IPS DF 4.7 (cell line): ENCODE results near the gene STARD13.

Experiments
- DNase-seq: peaks from one replicate; pipeline ENCODE4 v3.0.0-alpha.2; 2013; ENCODE audit warnings: low spot score; ENCODE audit errors: extremely low read depth

The STARD13 gene

DNA sequence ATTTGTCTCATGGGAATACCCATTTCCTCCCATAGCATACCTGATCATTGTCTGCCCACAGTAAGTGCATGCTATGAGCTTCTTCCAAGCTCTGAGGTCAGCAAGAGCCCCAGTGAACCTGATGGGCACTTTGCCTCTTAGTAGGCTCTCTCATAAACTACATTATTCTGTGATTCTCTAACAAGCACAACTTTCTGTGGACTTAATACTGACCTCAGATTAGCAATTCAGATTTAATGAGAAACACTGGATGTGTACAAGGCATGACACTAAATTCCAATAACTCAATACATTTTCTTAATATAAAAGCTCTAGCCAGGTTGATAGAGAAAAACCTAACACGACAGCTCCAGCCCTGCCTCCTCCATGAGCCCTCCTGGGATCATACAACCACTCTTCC lies 23.3 kb upstream of the STARD13 start:
- no peak for DNase-seq

DNA sequence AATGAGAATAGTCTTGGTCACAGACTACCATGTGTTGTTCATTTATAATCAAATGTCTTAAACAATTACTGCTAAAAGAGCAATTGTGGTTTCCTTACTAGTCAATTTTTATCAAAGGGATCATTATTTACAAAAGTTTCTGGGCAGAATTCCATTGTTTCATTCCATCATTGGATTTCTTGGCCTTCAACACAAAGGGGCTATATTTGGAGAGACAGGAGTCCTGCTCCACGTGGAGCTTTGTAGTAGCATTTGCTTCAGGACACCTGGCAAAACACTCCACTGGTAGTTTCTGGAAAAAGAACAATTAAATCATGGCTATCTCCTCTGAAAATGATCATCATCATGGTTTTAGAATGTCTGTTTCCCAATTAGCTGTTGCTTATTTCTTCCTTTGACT lies 22.3 kb upstream of the STARD13 start:
- no peak for DNase-seq

- DNase-seq: no peak
Measured at GRCh38 chr13:33303855-33304597, 18.5 kb upstream of the STARD13 start.

- DNase-seq: no peak
Measured at GRCh38 chr13:33299626-33300025, 14.1 kb upstream of the STARD13 start.

DNA sequence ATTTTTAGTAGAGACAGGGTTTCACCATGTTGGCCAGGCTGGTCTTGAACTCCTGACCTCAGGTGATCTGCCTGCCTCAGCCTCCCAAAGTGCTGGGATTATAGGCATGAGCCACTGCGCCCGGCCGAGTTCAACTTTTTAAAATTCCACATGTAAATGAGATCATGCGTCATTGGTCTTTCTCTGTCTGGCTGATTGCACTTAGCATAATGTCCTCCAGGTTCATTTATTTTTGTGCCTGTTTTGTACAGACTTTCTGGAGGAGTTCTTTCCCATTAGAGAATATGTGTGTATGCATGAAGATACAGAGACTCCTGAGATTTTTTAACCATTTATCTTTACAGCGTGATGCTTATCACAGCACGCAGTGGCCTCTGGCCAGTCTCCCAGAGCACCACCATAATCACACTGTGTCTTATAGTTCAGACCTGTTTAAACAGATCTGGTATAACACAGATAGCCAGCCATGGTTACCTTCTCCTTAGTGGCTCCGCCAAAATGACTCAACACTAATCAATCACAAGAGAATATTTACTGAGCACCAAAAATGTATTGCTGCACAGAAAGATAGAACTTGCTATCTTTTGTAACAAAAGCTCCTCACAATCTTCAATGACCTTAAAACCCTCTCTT lies 11.4 kb upstream of the STARD13 start:
- DNase-seq: no peak

DNA sequence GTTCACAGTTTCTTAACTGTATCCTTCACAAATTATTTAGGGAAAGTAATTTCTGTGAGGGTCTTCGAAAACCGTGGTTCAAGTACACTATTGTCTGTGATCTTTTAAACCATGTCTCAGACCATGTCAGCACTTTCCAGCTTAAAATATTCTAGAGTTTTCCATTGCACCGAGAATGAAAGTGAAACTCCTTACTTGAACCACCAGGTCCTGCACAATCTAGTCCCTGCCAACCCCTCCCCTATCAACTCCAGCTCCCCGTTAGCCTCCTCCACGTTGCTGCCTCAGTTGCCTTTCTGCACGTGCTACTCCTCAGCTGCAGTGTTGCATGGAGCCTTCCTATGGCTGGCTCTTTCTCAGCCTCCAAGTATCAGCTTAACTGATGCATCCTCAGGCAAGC lies 7.2 kb upstream of the STARD13 start:
- DNase-seq: no peak

DNA sequence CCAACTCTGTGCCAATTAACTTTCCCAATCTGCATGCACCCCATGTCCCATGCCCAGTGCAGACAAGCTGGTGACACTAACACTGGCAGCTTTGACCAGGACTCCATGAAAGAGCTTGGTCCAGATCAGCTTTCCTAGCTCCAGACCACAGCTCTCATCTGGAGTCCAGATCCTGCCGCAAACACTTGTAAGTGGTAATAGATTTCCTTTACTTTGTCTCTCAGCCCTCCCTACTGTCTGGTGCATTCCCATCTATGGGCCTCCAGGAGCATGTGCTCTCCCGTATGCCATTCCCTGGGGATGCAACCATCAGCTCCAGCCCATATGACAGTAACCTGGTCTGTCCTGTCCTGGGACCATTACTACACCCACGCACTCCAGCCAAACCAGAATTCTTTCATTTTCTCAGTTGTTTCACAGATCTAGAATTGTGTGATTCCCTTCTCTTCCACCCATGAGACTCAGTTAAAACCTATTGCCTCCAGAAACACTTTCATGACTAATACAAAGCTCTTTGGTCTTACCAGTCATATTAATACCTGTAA lies 4.9 kb upstream of the STARD13 start:
- no peak for DNase-seq

DNA sequence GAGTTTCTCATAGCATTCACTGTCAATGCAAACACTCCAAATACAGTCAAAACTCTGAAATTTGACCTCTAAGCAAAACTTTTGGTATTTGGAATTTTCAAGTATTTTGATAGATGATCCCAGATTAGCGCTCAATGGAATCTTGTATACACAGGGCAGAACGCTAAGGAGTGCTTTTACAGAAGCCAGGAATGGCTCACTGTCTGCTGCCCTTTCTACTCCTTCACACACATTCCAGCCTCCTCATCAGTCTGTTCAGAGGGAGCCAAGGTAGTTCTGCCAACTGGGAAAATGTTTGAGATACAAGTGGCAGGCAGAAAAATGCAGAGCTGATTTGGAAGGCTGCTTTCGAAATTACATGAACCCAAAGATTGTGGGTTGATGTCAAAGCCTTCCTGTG lies 4.4 kb upstream of the STARD13 start:
- DNase-seq: no peak

DNA sequence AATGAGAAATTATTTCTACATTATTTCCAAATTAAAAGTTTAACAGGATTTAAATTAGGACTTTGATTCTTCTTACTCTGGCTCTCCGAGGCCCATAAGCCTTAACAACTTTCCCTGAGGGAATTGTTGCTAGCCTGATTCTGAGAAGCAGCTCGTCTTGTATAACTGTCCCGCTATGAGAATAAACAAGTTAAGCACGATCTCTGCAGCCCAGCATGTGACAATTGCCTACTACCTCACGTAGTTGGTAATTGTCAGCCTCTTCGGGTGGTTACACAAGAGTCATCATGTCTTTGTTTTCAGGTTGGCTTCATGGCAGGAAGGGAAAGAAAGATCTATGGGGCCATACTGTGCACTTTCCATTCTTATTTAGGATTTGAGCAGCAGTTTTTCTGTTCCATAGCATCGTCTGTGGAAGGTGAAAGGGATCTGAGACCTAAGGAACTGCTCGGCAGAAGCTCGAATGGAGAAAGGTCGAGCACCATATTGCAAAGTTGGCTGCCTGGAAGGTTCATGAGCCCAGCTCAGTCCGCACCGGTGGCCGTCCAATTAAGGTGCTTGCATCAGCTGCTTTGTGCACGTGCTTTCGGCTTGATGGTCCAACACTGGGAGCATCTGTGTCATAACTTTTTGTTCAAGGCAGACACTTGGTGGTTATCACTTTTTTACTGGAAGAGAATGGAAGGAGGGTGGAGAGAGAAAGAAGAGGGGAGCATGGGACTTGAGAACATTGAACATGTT lies 1.8 kb upstream of the STARD13 start:
- DNase-seq: no peak

DNA sequence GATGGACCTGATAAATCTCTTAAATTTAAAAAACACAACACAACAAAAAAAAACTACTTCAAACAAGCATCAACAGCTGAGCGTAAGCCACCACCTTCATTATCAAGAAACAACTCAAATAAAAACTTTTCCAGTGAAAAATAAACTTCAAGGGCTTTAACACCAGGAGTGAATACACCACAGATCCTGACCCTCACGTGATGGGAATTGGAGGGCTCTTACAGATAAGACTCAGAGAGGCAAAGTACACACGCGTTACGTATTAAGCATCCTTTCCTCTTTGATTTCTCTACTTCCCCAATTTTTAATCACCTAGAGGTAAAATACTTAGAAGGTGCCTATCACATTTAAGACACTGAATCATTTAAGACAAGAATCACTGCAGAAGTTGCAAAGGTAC lies 573 bp upstream of the STARD13 start:
- DNase-seq: no peak

DNA sequence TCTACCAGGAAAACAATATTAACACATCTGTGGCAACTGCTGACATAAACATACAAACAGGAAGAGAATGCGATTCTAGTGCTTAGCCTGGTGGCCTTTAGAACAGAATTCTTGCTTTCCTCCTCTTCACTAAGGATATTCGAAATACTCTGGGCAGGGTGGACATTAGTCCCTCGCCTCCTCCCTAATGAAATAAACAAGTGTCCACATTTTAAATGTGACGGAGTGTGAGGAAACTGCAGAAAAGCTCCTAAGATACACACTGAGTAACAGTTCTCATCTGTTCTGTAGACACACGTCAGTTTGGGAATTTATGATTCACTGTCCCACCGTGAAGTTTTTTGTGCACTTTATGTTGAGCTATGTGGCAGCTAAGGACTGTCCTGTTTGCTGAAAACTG lies 639 bp downstream of the STARD13 start:
- DNase-seq: no peak

GRCh38 chr13:33284031-33284430 lies 1.5 kb downstream of the STARD13 start:
- no peak for DNase-seq

- DNase-seq: no peak
Measured at GRCh38 chr13:33283195-33283911, 2.2 kb downstream of the STARD13 start.

GRCh38 chr13:33281951-33282595 lies 3.5 kb downstream of the STARD13 start:
- DNase-seq: no peak

DNA sequence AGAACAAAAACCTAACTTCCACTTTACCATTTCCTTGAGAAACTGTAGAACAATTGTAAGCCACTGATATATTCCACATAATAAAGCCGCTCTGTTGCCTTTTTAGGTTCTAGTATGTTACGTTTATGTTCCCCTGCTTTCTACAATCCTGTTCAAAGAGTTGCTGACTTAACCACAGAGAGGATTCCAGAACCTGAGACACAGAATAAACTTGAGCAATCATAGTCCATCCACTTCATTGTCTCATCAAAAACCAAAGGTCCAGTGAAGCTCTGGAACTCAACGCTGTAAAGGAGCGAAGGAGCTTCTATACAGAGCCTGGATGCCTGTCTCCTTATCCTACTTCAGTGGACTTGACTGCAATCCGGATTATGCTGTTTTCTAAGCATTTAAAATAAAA lies 4.6 kb downstream of the STARD13 start:
- DNase-seq: no peak

DNA sequence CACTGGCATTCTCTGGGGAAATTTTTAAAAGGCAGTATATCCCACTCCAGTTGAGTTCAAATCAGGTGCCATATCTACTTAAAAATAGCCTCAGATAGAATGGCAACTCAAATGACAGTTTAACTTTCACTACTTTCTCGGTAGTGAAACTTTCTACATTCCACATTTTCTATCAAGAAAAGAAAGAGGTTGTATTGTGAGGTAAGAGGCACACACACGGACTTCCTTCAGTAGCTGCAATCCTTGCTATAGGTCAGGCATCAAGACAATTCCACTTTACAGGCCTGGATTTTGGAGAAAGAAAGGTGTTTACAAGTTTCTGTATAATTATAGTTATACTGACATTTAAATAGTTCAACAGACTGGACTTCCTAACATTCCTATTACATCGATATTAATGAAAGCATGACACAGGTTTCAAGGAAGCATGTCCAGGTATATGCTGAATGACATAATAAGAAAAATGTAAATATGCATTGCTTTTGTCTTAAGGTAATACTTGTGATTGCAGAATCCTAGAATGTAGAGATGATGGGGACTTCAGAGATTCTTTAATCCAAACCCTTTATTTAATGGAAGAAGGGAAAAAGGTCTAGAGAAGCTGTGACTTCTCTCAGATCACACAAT lies 5.2 kb downstream of the STARD13 start:
- no peak for DNase-seq

GRCh38 chr13:33279414-33280278 lies 5.9 kb downstream of the STARD13 start:
- no peak for DNase-seq

- DNase-seq: no peak
Measured at GRCh38 chr13:33278913-33279312, 6.6 kb downstream of the STARD13 start.

GRCh38 chr13:33277946-33278345 lies 7.6 kb downstream of the STARD13 start:
- DNase-seq: no peak
